DND-41 (cell line): ENCODE results near the gene SENP8.

ENCODE experiments used
- ATAC-seq: fragments of 200-7000 bp; cut with Tn5 transposase; 3 replicates; pipeline ENCODE4 v1.9.1; 2021; ENCODE audit warnings: low read depth; ENCODE audit not compliant: insufficient read depth
- DNase-seq: peaks from one replicate; pipeline ENCODE4 v3.0.0-alpha.2; 2020
- H2AFZ ChIP-seq: 2 replicates; pipeline ENCODE4 v1.6.0; 2012; ENCODE audit warnings: low read depth, low read length
- H3K27ac ChIP-seq: 2 replicates; pipeline ENCODE4 v1.5.1; 2012; ENCODE audit warnings: low read length, inconsistent platforms
- H3K27me3 ChIP-seq: fragments of 200-600 bp; sonication (generic); 2 replicates; pipeline ENCODE4 v1.6.0; 2012; ENCODE audit warnings: low read length, mild to moderate bottlenecking, inconsistent platforms; ENCODE audit not compliant: insufficient read depth, poor library complexity
- H3K36me3 ChIP-seq: 2 replicates; pipeline ENCODE4 v1.5.1; 2012; ENCODE audit warnings: low read length, inconsistent platforms; ENCODE audit not compliant: insufficient read depth
- H3K4me1 ChIP-seq: 2 replicates; pipeline ENCODE4 v1.5.1; 2012; ENCODE audit warnings: mild to moderate bottlenecking, low read length; ENCODE audit not compliant: insufficient read depth
- H3K4me2 ChIP-seq: 2 replicates; pipeline ENCODE4 v1.6.0; 2012; ENCODE audit warnings: mild to moderate bottlenecking, moderate library complexity, low read length, inconsistent platforms; ENCODE audit not compliant: insufficient read depth
- H3K4me3 ChIP-seq, 2 experiments: fragments of 200-600 bp in 1 of 2; shearing (Covaris generic) in 1 of 2; 2 replicates each; pipeline ENCODE4 v1.5.1; 2012 to 2016; ENCODE audit warnings: inconsistent platforms in 2 of 2, low read length in 2 of 2, mild to moderate bottlenecking in 2 of 2, low read depth in 1 of 2, moderate library complexity in 1 of 2
- H3K79me2 ChIP-seq: 2 replicates; pipeline ENCODE4 v1.6.0; 2012; ENCODE audit warnings: low read length, inconsistent platforms; ENCODE audit not compliant: insufficient read depth
- H3K9ac ChIP-seq: 2 replicates; pipeline ENCODE4 v1.6.0; 2012; ENCODE audit warnings: low read depth, mild to moderate bottlenecking, inconsistent platforms, low read length, moderate library complexity
- H3K9me3 ChIP-seq: 2 replicates; pipeline ENCODE4 v1.5.1; 2012; ENCODE audit warnings: low read length, moderate library complexity, mild to moderate bottlenecking, inconsistent platforms; ENCODE audit not compliant: insufficient read depth, severe bottlenecking
- H4K20me1 ChIP-seq: 2 replicates; pipeline ENCODE4 v1.6.0; 2012; ENCODE audit warnings: low read length; ENCODE audit not compliant: insufficient read depth
- EZH2 ChIP-seq: IDR thresholded peaks from 3 replicates; pipeline ENCODE4 v1.6.1; 2012; ENCODE audit warnings: borderline replicate concordance, low read depth, mild to moderate bottlenecking, moderate library complexity, low read length, inconsistent platforms; ENCODE audit not compliant: severe bottlenecking
- TF ChIP-seq, protein P1 (sequence below): IDR thresholded peaks from 2 replicates; pipeline ENCODE4 v1.5.1; 2012; ENCODE audit warnings: borderline replicate concordance, low read length, moderate library complexity, mild to moderate bottlenecking; ENCODE audit not compliant: poor library complexity, severe bottlenecking; ENCODE audit errors: extremely low read depth

The SENP8 gene

DNA sequence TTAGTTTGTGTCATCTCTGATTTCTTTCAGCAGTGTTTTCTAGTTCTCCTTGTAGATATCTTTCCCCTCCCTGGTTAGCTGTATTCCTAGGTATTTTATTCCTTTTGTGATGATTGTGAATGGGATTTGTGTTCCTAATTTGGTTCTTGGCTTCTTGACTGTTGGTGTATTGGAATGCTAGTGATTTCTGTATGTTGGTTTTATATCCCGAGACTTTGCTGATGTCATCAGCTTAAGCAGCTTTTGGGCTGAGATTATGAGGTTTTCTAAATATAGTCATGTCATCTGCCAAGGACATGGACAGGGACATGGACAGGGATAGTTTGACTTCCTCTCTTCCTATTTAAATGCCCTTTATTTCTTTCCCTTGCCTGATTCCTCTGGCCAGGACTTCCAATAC, 36.0 kb upstream of the SENP8 start:
- H3K27me3 ChIP-seq: no peaks in the 10 kb centered on the region
- no peak overlapping the region for H3K27ac ChIP-seq
- H3K9ac ChIP-seq: no peak overlapping the region
- H3K4me2 ChIP-seq: no peak overlapping the region
- no peaks in the 10 kb centered on the region for H3K36me3 ChIP-seq
- H4K20me1 ChIP-seq: no peaks in the 10 kb centered on the region
- H3K79me2 ChIP-seq: no peaks in the 10 kb centered on the region
- ATAC-seq: no peak
- no peak for TF ChIP-seq EZH2
- TF ChIP-seq, protein P1, sequence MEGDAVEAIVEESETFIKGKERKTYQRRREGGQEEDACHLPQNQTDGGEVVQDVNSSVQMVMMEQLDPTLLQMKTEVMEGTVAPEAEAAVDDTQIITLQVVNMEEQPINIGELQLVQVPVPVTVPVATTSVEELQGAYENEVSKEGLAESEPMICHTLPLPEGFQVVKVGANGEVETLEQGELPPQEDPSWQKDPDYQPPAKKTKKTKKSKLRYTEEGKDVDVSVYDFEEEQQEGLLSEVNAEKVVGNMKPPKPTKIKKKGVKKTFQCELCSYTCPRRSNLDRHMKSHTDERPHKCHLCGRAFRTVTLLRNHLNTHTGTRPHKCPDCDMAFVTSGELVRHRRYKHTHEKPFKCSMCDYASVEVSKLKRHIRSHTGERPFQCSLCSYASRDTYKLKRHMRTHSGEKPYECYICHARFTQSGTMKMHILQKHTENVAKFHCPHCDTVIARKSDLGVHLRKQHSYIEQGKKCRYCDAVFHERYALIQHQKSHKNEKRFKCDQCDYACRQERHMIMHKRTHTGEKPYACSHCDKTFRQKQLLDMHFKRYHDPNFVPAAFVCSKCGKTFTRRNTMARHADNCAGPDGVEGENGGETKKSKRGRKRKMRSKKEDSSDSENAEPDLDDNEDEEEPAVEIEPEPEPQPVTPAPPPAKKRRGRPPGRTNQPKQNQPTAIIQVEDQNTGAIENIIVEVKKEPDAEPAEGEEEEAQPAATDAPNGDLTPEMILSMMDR: no peak
- H3K4me1 ChIP-seq: peaks cover 4% of the 10 kb centered on the region
- no peak overlapping the region for H3K4me3 ChIP-seq
- DNase-seq: no peak
- H2AFZ ChIP-seq: no peak overlapping the region
- H3K9me3 ChIP-seq: no peaks in the 10 kb centered on the region

DNA sequence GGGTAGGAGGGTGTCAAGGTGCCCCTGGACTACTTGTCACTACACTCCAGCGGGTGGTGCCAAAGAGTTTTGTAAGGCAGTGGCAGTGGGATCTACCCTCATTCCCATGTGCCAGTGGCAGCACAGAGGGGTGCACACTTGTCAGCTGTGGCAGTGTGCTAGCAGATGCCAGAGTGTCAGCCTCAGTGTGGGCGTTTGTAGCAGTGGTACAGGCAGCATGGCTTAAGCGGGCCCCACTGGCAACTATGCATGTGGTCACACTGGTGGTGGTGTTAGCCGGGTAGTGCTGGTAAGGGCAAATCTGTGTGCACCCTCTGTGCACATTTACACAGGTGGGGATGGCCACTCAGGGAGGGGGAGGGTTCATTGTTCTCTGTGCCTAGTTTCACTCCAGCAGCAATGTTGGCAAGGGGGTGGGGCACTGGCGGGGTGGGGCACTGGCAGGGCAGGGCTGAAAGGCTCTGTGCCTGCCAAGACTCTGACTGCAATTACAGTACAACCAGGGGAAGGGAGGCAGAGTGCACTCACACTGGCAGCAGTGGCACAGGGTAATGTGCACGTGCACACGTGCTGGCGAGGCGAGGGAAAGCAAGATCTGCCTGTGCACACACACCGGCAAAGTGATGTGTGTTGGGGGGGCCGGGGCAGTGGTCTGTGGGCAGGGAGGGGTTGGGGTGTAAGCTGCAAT, 32.0 kb upstream of the SENP8 start:
- Histone ChIP-seq H3K4me2 (no peak overlapping the region), H3K79me2 (no peaks in the 10 kb centered on the region), H3K36me3 (no peaks in the 10 kb centered on the region), H3K9me3 (no peaks in the 10 kb centered on the region), H2AFZ (no peak overlapping the region), H3K4me1 (no peaks in the 10 kb centered on the region), H3K27ac (no peak overlapping the region), H3K4me3 (no peak overlapping the region), H3K9ac (no peak overlapping the region), H4K20me1 (no peaks in the 10 kb centered on the region), H3K27me3 (no peaks in the 10 kb centered on the region)
- DNase-seq: no peak
- no peak for ATAC-seq
- TF ChIP-seq, protein P1: no peak
- TF ChIP-seq EZH2: no peak

DNA sequence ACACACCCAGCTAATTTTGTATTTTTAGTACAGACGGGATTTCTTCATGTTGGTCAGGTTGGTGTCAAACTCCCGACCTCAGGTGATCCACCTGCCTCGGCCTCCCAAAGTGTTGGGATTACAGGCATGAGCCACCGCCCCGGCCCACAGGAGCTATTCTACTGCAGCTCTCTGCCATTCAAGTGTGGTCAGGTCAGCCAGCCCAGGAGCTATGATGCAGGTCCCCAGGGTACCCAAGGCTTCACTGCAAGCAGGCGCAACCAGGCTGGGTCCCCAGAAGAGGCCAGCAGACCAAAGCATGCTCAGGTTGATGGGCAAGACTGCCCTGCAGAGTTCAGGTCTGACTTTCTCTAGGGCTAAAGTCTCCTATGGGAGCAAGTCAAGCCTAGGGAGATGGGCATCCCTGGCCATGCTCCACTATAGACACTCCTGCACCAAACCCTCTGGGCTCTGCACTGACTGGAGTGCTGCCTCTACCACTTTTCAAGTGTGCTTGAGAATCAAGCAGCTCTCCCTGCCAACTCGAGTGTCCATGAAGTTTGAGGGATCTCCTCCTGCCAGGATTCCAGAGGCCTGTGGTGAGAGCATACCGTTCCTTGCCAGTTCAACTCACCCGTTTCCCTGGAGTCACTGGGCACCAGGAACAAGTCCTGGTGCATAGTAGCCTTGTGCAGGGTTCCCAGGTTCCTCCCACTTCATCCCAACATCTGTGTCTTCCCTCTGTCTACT, 31.1 kb upstream of the SENP8 start:
- Histone ChIP-seq H3K27me3 (no peaks in the 10 kb centered on the region), H3K79me2 (no peaks in the 10 kb centered on the region), H2AFZ (no peak overlapping the region), H3K9me3 (no peaks in the 10 kb centered on the region), H3K27ac (no peak overlapping the region), H4K20me1 (no peaks in the 10 kb centered on the region), H3K4me1 (no peaks in the 10 kb centered on the region), H3K4me3 (no peak overlapping the region), H3K4me2 (no peak overlapping the region), H3K9ac (no peak overlapping the region), H3K36me3 (no peaks in the 10 kb centered on the region)
- DNase-seq (no peak), ATAC-seq (no peak)
- TF ChIP-seq, protein P1: no peak
- no peak for TF ChIP-seq EZH2
